ENCODE measurements around the gene SEPTIN12.

Gene SEPTIN12

GRCh38 chr16:4783951-4784336 is 4.2 kb downstream of the SEPTIN12 start:
- no peak for FAIRE-seq

- no peak for FAIRE-seq
These were observed 4.7 kb downstream of the SEPTIN12 start for GRCh38 chr16:4783251-4783950.

GRCh38 chr16:4780235-4780634 is 7.9 kb downstream of the SEPTIN12 start:
- no peak for FAIRE-seq

- FAIRE-seq = no peak
These were observed 10.1 kb downstream of the SEPTIN12 start for GRCh38 chr16:4778050-4778392.

- FAIRE-seq = no peak
These were observed 10.7 kb downstream of the SEPTIN12 start for GRCh38 chr16:4777339-4778049.

- no peak for FAIRE-seq
These were observed 11.9 kb downstream of the SEPTIN12 start for GRCh38 chr16:4776141-4776705.

- no peak for FAIRE-seq
These were observed 13.1 kb downstream of the SEPTIN12 start for GRCh38 chr16:4775005-4775404.

GRCh38 chr16:4772351-4772750 is 15.8 kb downstream of the SEPTIN12 start:
- no peak for FAIRE-seq

GRCh38 chr16:4771646-4772045 is 16.5 kb downstream of the SEPTIN12 start:
- FAIRE-seq = no peak

GRCh38 chr16:4769306-4769638 is 18.9 kb downstream of the SEPTIN12 start:
- FAIRE-seq = no peak

- FAIRE-seq = peak; percentile 63
These were observed 19.4 kb downstream of the SEPTIN12 start for GRCh38 chr16:4768549-4769305.

- FAIRE-seq = no peak
These were observed 20.1 kb downstream of the SEPTIN12 start for GRCh38 chr16:4767872-4768548.

GRCh38 chr16:4766875-4767628 is 21.1 kb downstream of the SEPTIN12 start, which contains the start of gene ZNF500:
Gene ZNF500, minus strand, starts transcription at chr16:4767162. Its CDS starts 1,184 bp downstream, at chr16:4765978.
- FAIRE-seq = peak; percentile 91

- FAIRE-seq = no peak
These were observed 22.4 kb downstream of the SEPTIN12 start for GRCh38 chr16:4765511-4766474.

GRCh38 chr16:4763791-4764190 is 24.4 kb downstream of the SEPTIN12 start:
- no peak for FAIRE-seq

GRCh38 chr16:4762205-4762604 is 25.9 kb downstream of the SEPTIN12 start:
- no peak for FAIRE-seq

GRCh38 chr16:4760221-4760910 is 27.8 kb downstream of the SEPTIN12 start:
- FAIRE-seq = no peak

- FAIRE-seq = no peak
These were observed 32.5 kb downstream of the SEPTIN12 start for GRCh38 chr16:4755687-4756086.

- no peak for FAIRE-seq
These were observed 33.3 kb downstream of the SEPTIN12 start for GRCh38 chr16:4754865-4755264.

- no peak for FAIRE-seq
These were observed 34.9 kb downstream of the SEPTIN12 start for GRCh38 chr16:4753227-4753626.

Measured in endometrium (tissue), 2 donors.